Activated naive CD8-positive, alpha-beta T cell treated with anti-CD3 and anti-CD28 coated beads, Interleukin-2, amount 10 ng/mL, durations not matched to agents 7 days and 5 days (primary cell): ENCODE measurements around the gene CPNE2. TPM values are rescaled to one million over a fixed set of nuclear protein-coding genes. Genes with fewer than 3 reads are reported as not detected.
"Not testable (repeated sequence)": the region's sequence is repeated elsewhere in the genome, so short reads cannot be mapped to it uniquely, and the experiment has no call there.

Source experiments
- ATAC-seq: fragments of 150-1000 bp; cut with Tn5 transposase; one replicate; pipeline ENCODE4 v1.10.0; 2021; ENCODE audit warnings: low read depth, moderate library complexity
- POLR2A ChIA-PET: fragments of 350-600 bp; sonication (Branson Sonifier 250); formaldehyde crosslinking; loops from one replicate; lab custom pipeline; 2021; ENCODE audit warnings: antibody characterized with exemption; lab: Charles Lee
- DNase-seq: peaks from one replicate; pipeline ENCODE4 v3.0.0; 2021
- H3K27ac Mint-ChIP-seq: one replicate; pipeline ENCODE4 v1.8.0; 2022; ENCODE audit warnings: mild to moderate bottlenecking, mixed read lengths
- H3K27me3 Mint-ChIP-seq: one replicate; pipeline ENCODE4 v1.8.0; 2022; ENCODE audit warnings: mild to moderate bottlenecking, moderate library complexity, mixed read lengths
- H3K36me3 Mint-ChIP-seq: one replicate; pipeline ENCODE4 v1.8.0; 2021; ENCODE audit warnings: mild to moderate bottlenecking, mixed read lengths
- H3K4me1 Mint-ChIP-seq: one replicate; pipeline ENCODE4 v1.8.0; 2021; ENCODE audit warnings: mixed read lengths
- H3K4me3 Mint-ChIP-seq: one replicate; pipeline ENCODE4 v1.8.0; 2022; ENCODE audit warnings: mild to moderate bottlenecking, moderate library complexity, mixed read lengths
- H3K9me3 Mint-ChIP-seq: one replicate; pipeline ENCODE4 v1.8.0; 2021; ENCODE audit warnings: mixed read lengths
- total RNA-seq, 2 experiments: library from RNA; stranded (reverse); gene quantifications; one replicate each; pipeline ENCODE4 v1.2.3, GENCODE V29; 2021

The CPNE2 gene
- total RNA-seq, 2 experiments from 2014 or later, result 11.0 to 11.4 TPM

DNA sequence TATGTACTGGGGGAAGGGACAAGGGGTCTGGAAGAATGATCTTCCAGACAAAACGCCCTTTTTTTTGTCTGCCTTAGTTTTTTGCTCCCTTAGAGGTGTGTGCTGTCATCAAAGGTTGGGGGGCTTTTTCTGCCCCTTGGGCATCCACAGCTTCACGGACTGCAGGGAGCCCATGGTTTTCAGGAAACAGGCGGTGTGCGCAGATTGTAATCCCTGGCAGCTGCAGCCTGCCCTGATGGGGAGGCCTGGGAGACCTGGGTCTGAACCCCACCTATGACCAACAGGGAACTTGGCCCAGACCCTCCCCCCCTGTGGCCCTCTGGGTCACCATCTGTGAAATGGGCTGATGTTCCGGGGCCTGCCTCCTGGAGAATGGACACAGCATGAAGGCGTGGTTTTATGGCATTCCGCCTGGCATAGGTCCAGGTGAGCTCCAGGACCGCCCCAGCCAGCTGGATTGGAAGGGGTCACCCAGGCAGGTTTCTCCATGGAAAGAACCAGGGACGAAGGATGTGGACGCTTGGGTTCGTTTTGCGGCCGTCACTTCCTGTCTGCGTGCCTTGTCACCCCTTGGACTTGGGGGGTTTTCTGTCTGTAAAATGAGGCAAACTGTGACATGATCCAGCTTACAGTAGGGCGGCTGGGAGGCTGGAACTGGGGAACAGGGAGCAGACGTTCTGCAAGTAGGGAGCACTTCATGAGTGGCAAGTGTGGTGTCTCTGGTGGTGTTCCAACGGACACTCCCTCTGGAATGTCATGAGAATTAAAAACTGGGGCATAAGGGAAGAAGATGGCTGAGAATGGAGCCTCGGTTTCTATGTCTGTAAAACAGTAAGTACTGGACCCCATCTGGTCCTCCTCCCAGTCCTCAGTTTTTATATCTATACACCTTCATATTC, 1.5 kb downstream of the CPNE2 start:
- H3K9me3 Mint-ChIP-seq, result no peaks in the 10 kb centered on the region
- no peak for ATAC-seq

DNA sequence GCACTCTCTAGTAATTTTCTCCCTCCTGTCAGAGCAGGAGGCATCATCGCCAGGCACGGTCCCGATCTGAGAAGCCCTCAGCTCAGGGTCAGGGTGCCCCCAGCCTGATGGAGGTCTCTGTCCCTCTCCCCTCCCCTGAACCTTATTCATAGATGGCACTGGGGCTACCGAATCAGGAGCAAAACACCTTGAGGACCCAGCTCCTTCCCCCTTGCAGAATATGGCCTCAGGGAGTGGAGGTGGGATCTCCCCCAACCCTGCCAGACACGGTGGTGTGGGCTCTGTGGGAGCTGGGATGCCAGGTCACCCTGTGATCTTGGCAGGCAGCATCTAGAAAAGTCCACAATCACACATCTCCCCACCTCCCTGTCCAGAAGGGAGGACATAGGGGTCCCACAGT, 2.5 kb downstream of the CPNE2 start:
- H3K36me3 Mint-ChIP-seq, result no peaks in the 10 kb centered on the region
- ATAC-seq (no peak), DNase-seq (no peak)
- no peak overlapping the region for H3K4me3 Mint-ChIP-seq
- POLR2A ChIA-PET, result no interaction called here
- H3K4me1 Mint-ChIP-seq, result peaks cover 9% of the 10 kb centered on the region
- peaks cover 31% of the 10 kb centered on the region for H3K27me3 Mint-ChIP-seq
- no peak overlapping the region for H3K27ac Mint-ChIP-seq
- H3K9me3 Mint-ChIP-seq, result no peaks in the 10 kb centered on the region

More for the DNA sequence above, 1.5 kb downstream of the CPNE2 start:
- Mint-ChIP-seq H3K4me1 (peaks cover 9% of the 10 kb centered on the region), H3K27ac (peak overlapping the region; percentile 27), H3K27me3 (peaks cover 37% of the 10 kb centered on the region), H3K36me3 (no peaks in the 10 kb centered on the region), H3K4me3 (peak overlapping the region; percentile 74)
- POLR2A ChIA-PET, result interaction anchor here (0.6 to 1.8 kb wide), 6 partner anchors 11 to 47 kb away, joined by 3 to 5 read pairs (median 4); no protein-coding TSS in a partner anchor
- no peak for DNase-seq

DNA sequence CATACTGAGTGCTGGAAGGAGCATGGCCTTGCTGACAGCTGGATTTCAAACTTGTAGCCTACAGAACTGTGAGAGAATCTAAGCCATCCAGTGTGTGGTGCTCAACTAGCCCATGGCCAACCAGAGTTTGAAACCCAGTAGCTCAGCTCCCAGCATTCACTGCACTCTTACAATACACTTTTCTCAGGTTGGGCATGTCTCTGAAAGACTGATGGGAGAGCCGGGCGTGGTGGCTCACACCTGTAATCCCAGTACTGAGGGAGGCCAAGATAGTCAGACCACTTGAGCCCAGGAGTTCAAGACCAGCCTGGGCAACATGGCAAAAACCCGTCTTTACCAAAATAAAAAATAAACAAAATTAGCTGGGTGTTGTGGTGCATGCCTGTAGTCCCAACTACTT, 3.8 kb downstream of the CPNE2 start:
- Mint-ChIP-seq H3K36me3 (no peaks in the 10 kb centered on the region), H3K4me3 (no peak overlapping the region), H3K9me3 (no peaks in the 10 kb centered on the region), H3K27ac (no peak overlapping the region), H3K4me1 (peaks cover 10% of the 10 kb centered on the region), H3K27me3 (peaks cover 21% of the 10 kb centered on the region)
- DNase-seq (no peak), ATAC-seq (no peak)
- POLR2A ChIA-PET, result no interaction called here

DNA sequence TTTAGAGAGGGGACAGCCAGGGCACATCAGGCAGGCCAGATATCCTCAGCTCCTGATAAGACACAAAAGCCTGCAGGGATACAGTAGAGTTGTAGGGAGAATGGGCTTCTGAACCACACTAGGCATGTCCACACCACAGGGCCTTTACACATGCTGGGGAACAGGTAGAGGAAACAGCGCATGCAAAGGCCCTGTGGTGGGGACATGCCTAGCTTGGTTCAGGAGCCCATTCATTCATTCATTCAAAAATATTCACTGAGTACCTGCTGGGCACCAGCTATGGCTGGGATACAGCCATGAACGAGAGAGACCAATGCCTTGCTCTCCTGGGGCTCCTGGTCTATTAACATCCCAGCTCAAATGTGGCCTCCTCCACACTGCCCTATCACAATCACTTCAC, 4.4 kb downstream of the CPNE2 start:
- H3K9me3 Mint-ChIP-seq, result no peaks in the 10 kb centered on the region
- no peak overlapping the region for H3K27ac Mint-ChIP-seq
- ATAC-seq, result no peak
- H3K36me3 Mint-ChIP-seq, result no peaks in the 10 kb centered on the region
- POLR2A ChIA-PET, result no interaction called here
- no peak overlapping the region for H3K4me3 Mint-ChIP-seq
- DNase-seq, result no peak
- H3K27me3 Mint-ChIP-seq, result peaks cover 15% of the 10 kb centered on the region
- H3K4me1 Mint-ChIP-seq, result peaks cover 10% of the 10 kb centered on the region

DNA sequence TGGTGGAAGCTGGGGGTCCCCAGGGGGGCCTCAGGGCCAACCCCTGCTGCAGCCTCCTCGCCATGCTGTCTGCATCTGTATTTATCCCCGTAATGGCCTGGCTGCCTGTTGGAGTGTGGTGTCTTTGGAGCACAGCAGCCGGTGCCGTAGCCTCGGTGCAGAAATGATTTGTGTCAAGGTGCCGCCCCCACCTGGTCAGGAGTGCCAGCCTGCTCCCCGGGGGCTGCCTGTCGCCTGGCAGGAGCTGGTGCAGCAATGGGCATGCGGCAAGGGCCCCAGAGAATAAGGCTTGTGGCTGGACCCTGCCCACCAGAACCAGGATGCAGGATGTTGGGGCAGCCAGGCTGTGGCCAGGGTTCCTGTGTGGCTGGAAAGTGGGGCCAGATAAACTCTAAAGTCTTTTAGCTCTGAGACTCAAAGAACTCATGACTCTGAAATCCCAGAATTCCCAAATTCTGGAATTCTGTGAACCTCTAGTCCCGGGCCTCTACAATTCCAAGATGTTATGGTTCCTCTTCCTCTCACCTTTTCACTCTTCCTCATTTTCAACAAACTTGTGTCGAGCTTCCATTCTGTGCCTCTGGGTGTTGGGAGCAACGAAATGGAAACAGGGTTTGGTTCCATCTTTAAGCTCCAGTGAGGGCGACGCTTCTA, 5.9 kb downstream of the CPNE2 start:
- DNase-seq, result no peak
- ATAC-seq, result no peak
- Mint-ChIP-seq H3K4me1 (peaks cover 9% of the 10 kb centered on the region), H3K27ac (no peak overlapping the region), H3K27me3 (peaks cover 13% of the 10 kb centered on the region), H3K4me3 (no peak overlapping the region), H3K36me3 (no peaks in the 10 kb centered on the region), H3K9me3 (no peaks in the 10 kb centered on the region)
- POLR2A ChIA-PET, result interaction anchor here (0.7 kb wide), 1 partner anchor 11 kb away, joined by 3 read pairs; no protein-coding TSS in a partner anchor

DNA sequence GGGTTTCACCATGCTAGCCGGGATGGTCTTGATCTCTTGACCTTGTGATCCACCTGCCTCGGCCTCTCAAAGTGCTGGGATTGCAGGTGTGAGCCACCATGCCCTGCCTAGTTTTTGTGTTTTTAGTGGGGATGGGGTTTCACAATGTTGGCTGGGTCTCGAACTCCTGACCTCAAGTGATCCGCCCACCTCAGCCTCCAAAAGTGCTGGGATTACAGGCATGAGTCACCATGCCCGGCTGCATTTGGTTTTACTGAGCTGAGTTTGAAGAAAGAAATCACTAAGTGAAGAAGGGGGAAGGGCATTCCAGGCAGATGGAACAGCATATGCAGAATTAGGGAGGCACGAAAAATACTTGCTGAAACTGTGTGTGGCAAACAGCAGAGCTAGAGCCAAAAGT, 7.6 kb downstream of the CPNE2 start:
- H3K36me3 Mint-ChIP-seq, ATAC-seq, H3K27ac Mint-ChIP-seq, DNase-seq, H3K9me3 Mint-ChIP-seq, H3K4me3 Mint-ChIP-seq, H3K27me3 Mint-ChIP-seq: not testable (repeated sequence)
- POLR2A ChIA-PET, result interaction anchor here (0.7 kb wide), 1 partner anchor 159 kb away, joined by 6 read pairs; no protein-coding TSS in a partner anchor
- H3K4me1 Mint-ChIP-seq, result peaks cover 15% of the 10 kb centered on the region

DNA sequence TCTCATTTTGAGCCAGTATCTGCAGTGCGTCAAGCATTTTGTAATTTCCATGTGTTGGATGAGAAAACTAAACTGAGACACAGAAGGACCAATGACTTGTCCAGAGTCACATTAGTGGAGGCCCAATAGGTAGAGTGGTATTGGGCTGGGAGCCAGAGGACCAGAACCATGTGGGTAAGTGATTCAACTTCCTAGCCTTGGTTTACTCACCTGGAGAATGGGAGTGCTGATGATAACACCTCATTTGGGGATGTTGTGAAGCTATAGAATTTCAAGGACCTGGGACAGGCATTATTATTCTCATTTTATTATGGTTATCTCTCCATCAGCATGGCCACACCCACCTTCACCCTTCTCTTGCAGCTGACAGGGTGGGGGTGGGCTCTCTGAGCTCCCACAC, 8.1 kb downstream of the CPNE2 start:
- POLR2A ChIA-PET, result no interaction called here
- H3K36me3 Mint-ChIP-seq, result no peaks in the 10 kb centered on the region

DNA sequence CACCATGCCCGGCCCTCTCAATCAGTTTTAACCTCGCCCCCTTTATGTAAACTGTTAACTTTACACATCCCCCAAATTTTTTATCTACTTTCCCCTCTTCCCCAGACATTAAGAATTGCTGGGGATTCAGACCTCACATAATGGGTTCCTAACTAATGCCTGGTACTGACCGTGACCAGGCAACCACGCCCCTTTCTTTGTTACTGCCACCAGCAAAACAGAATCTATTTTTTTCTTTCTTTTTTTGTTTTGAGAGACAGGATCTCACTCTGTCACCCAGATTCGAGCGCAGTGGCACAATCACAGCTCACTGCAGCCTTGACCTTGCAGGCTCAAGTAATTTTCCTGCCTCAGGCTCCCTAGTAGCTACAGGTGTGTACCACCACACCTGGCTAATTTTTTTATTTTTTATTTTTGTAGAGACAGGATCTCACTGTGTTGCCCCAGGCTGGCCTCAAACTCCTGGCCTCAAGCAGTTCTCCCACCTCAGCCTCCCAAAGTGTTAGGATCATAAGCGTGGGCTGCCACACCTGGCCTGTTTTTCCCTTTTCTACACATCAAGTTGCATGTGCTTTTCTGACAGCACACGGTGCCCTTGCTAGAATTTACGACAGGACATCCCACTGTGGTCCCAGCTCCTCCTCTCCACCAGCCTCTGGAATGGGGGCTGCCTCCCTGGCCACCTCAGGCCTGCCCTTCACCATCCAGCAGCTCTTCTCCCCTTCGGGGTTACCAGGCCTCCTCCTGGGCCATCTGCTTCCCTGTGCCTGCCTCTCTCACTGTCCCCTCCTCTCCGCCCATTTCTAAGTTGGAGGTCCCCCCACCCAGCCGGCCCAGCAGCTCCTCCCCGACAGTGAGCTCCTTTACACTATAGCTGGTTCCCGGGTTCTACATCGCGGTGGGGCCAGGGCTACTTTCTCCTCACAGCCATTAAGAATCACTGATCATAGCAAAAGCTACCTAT, 10.8 kb downstream of the CPNE2 start:
- H3K36me3 Mint-ChIP-seq, result no peaks in the 10 kb centered on the region
- peaks cover 20% of the 10 kb centered on the region for H3K4me1 Mint-ChIP-seq
- ATAC-seq, result no peak
- no peak for DNase-seq
- POLR2A ChIA-PET, result interaction anchor here (0.6 to 1.5 kb wide), 3 partner anchors 25 to 82 kb away, joined by 3 to 4 read pairs (median 3); partner anchors contain the start of gene PSME3IP1
- H3K9me3 Mint-ChIP-seq, result no peaks in the 10 kb centered on the region
- H3K4me3 Mint-ChIP-seq, result no peak overlapping the region
- H3K27ac Mint-ChIP-seq, result peak overlapping the region; percentile 25
- no peaks in the 10 kb centered on the region for H3K27me3 Mint-ChIP-seq

More for the DNA sequence above, 8.1 kb downstream of the CPNE2 start:
- no peak overlapping the region for H3K27ac Mint-ChIP-seq
- no peak overlapping the region for H3K4me3 Mint-ChIP-seq
- ATAC-seq (no peak), DNase-seq (no peak)
- H3K4me1 Mint-ChIP-seq, result peaks cover 16% of the 10 kb centered on the region
- no peaks in the 10 kb centered on the region for H3K27me3 Mint-ChIP-seq
- H3K9me3 Mint-ChIP-seq, result no peaks in the 10 kb centered on the region

DNA sequence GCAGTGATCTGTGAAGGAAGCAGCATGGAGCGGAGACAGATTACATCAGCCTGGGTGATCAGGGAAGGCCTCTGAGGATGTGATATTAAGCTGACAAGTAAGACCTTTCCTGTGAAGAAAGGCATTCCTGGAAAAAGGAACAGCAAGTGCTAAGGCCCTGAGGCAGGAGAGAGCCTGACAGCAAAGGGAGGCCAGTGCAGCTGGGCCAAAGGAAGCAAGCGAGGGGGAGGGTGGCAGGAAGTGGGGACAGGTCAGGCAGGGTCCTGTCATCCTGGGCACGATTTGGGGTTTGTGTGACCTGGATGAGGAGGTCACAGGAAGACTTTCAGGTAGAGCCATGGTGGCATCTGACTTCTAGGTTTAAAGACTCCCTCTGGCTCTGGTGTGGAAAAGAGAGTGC, 12.3 kb downstream of the CPNE2 start:
- Mint-ChIP-seq H3K9me3 (no peaks in the 10 kb centered on the region), H3K27me3 (peaks cover under 1% of the 10 kb centered on the region), H3K4me1 (peaks cover 18% of the 10 kb centered on the region), H3K27ac (peak overlapping the region; percentile 50), H3K4me3 (peak overlapping the region; percentile 33), H3K36me3 (no peaks in the 10 kb centered on the region)
- peak; percentile 63 for ATAC-seq
- no peak for DNase-seq
- POLR2A ChIA-PET, result interaction anchor here (0.6 to 1.5 kb wide), 2 partner anchors 11 to 24 kb away, joined by 4 read pairs; no protein-coding TSS in a partner anchor

DNA sequence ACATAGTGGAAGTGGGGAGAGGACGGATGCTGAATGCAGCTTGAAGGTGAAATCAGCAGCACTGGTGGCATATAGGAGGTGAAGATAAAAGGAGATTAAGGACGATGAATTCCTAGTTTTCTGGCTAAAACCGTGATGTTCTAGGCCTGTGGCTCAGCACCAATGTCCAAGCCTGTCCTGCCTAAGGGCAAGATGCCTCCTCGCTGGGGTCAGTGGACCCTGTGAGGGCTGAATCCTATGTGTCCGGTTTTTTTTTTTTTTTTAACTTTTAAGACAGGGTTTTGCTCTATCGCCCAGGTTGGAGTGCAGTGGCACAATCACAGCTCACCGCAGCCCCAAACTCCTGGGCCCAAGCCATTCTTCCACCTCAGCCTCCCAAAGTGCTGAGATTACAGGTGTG, 12.8 kb downstream of the CPNE2 start:
- peaks cover 18% of the 10 kb centered on the region for H3K4me1 Mint-ChIP-seq
- peaks cover 3% of the 10 kb centered on the region for H3K27me3 Mint-ChIP-seq
- POLR2A ChIA-PET, result interaction anchor here (0.6 to 0.7 kb wide), 2 partner anchors 12 to 20 kb away, joined by 3 to 4 read pairs; no protein-coding TSS in a partner anchor
- no peaks in the 10 kb centered on the region for H3K9me3 Mint-ChIP-seq
- H3K27ac Mint-ChIP-seq, result peak overlapping the region; percentile 50
- DNase-seq (no peak), ATAC-seq (no peak)
- no peaks in the 10 kb centered on the region for H3K36me3 Mint-ChIP-seq
- peak overlapping the region; percentile 33 for H3K4me3 Mint-ChIP-seq

DNA sequence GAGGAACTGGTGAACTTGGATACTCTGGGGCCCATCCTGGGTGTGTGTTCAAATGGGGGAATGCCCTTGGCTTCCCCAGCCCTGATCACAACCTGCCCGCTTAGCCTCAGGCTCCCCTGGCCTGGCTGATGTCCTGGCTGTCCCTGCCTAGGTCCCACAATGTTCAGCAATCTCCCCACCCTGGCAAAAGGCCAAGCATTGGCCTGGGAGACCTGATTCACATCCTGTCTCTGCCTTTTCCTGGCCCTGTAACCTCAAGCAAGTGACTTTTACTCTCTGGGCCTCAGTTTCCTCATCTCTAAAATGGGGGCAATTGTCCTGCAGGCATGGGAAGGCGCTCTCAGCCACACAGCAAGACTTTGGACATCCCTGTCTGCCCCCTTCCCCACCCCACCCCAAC, 14.4 kb downstream of the CPNE2 start:
- Mint-ChIP-seq H3K27me3 (peaks cover 3% of the 10 kb centered on the region), H3K36me3 (no peaks in the 10 kb centered on the region), H3K9me3 (no peaks in the 10 kb centered on the region), H3K4me1 (peaks cover 17% of the 10 kb centered on the region), H3K4me3 (no peak overlapping the region), H3K27ac (no peak overlapping the region)
- POLR2A ChIA-PET, result no interaction called here
- no peak for ATAC-seq
- DNase-seq, result no peak

DNA sequence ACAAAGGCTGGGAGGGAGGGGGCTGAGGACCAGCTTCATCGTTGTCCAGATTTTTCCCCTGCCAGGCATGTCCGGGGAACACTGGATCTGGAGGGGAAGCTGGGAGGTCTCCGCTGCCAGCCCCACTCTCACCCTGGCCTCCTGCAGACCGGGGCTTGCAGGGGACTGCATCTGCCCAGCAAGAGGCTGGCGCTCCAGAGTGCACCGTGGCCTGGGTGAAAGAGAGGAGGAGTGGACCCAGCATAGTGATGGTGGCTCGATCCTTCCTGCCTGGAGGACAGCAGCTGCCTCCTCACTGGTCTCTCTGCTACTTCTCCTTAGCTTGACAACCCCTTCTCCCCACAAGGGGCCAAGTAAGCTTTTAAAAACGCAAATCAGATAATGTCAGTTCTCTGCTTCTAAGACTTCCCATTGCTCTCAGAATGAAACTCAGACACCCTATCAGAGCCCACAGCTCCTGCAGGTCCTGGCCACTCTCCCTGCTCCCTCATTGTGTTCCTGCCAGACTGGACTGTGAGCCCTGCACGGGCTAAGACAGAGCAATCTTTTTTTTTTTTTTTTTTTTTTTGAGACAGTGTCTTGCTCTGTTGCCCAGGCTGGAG, 15.0 kb downstream of the CPNE2 start:
- no peak overlapping the region for H3K27ac Mint-ChIP-seq
- POLR2A ChIA-PET, result interaction anchor here (0.7 kb wide), 1 partner anchor 93 kb away, joined by 4 read pairs; no protein-coding TSS in a partner anchor
- DNase-seq (no peak), ATAC-seq (no peak)
- no peak overlapping the region for H3K4me3 Mint-ChIP-seq
- peaks cover 3% of the 10 kb centered on the region for H3K27me3 Mint-ChIP-seq
- no peaks in the 10 kb centered on the region for H3K9me3 Mint-ChIP-seq
- H3K4me1 Mint-ChIP-seq, result peaks cover 17% of the 10 kb centered on the region
- H3K36me3 Mint-ChIP-seq, result no peaks in the 10 kb centered on the region
